ENCODE results near the gene ZNF407.

The ZNF407 gene

GRCh38 chr18:74567822-74568221 lies 29.8 kb upstream of the ZNF407 start:
- Histone ChIP-seq H3K27me3 (no peaks in the 10 kb centered on the region), H3K4me3 (ENCODE audit: low read depth, low read length) (no peak overlapping the region), H3K9me3 (no peaks in the 10 kb centered on the region), H3K36me3 (no peaks in the 10 kb centered on the region), H3K4me1 (no peaks in the 10 kb centered on the region)
- TF ChIP-seq CTCF (IDR thresholded peaks at IDR 0.05; ENCODE audit: low read depth, low read length) = no peak
- DNase-seq = no peak

DNA sequence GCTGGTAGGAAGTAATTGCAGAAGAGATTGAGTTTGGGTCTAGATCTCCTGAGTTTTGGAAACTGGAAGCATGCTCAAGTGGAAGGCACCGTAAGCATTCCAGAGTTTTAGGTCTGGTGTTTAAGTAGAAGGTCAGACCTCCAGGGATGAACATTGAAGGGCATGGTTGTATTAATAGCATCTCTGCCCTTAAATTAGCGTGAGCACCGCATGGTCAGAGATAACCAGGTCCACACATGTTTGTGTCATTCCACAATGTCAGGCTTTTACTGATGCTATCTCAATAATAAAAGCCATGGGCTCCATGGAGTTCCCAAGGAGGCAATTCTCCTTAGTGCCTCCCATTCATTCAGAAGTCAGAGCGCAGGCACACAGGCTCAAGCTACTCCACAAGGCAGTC lies 28.3 kb upstream of the ZNF407 start:
- DNase-seq = no peak
- no peaks in the 10 kb centered on the region for H3K4me1 ChIP-seq
- no peaks in the 10 kb centered on the region for H3K36me3 ChIP-seq
- no peaks in the 10 kb centered on the region for H3K9me3 ChIP-seq
- H3K4me3 ChIP-seq (ENCODE audit: low read depth, low read length) = no peak overlapping the region
- no peaks in the 10 kb centered on the region for H3K27me3 ChIP-seq
- no peak for TF ChIP-seq CTCF (IDR thresholded peaks at IDR 0.05; ENCODE audit: low read depth, low read length)

DNA sequence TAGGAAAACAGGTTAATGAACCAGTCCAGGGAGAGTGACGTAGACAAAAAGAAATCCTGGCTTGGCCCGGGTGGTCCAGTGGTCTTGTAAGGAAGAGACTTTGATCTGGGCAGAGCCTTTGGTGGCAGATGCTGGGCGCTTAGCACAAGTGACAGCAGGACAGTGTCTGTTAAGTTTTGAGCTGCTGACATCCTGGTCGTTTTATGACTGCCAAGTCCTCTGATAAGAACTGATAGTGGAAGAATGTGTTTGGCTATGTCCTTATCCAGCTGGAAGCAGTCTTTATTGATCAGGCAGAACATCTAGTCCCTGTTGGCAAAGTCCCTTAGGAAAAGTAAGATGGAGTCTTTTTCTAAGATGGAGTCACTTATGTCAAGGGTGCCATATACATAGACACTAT lies 27.4 kb upstream of the ZNF407 start:
- Histone ChIP-seq H3K4me3 (ENCODE audit: low read depth, low read length) (no peak overlapping the region), H3K4me1 (no peaks in the 10 kb centered on the region), H3K36me3 (no peaks in the 10 kb centered on the region), H3K27me3 (no peaks in the 10 kb centered on the region), H3K9me3 (no peaks in the 10 kb centered on the region)
- no peak for DNase-seq
- no peak for TF ChIP-seq CTCF (IDR thresholded peaks at IDR 0.05; ENCODE audit: low read depth, low read length)

GRCh38 chr18:74571895-74572680 lies 25.6 kb upstream of the ZNF407 start:
- DNase-seq = no peak
- Histone ChIP-seq H3K36me3 (no peaks in the 10 kb centered on the region), H3K27me3 (no peaks in the 10 kb centered on the region), H3K9me3 (no peaks in the 10 kb centered on the region), H3K4me1 (no peaks in the 10 kb centered on the region), H3K4me3 (ENCODE audit: low read depth, low read length) (no peak overlapping the region)
- no peak for TF ChIP-seq CTCF (IDR thresholded peaks at IDR 0.05; ENCODE audit: low read depth, low read length)

DNA sequence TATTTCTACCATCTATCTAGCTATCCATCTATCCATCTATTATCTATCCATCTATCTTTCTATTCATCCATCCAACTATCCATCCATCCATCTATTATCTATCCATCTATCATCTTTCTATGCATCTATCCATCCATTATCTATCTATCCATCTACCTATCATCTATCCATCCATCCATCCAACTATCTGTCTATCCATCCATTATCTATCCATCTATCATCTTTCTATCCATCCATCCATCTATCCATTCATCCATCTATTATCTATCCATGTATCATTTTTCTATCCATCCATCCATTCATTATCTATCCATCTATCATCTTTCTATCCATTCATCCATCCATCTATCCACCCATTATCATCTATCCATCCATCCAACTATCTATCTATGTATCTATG lies 24.6 kb upstream of the ZNF407 start:
- H3K4me3 ChIP-seq (ENCODE audit: low read depth, low read length) = no peak overlapping the region
- H3K9me3 ChIP-seq = no peaks in the 10 kb centered on the region
- TF ChIP-seq CTCF (IDR thresholded peaks at IDR 0.05; ENCODE audit: low read depth, low read length) = no peak
- H3K4me1 ChIP-seq = no peaks in the 10 kb centered on the region
- H3K27me3 ChIP-seq = no peaks in the 10 kb centered on the region
- no peak for DNase-seq
- H3K36me3 ChIP-seq = no peaks in the 10 kb centered on the region

DNA sequence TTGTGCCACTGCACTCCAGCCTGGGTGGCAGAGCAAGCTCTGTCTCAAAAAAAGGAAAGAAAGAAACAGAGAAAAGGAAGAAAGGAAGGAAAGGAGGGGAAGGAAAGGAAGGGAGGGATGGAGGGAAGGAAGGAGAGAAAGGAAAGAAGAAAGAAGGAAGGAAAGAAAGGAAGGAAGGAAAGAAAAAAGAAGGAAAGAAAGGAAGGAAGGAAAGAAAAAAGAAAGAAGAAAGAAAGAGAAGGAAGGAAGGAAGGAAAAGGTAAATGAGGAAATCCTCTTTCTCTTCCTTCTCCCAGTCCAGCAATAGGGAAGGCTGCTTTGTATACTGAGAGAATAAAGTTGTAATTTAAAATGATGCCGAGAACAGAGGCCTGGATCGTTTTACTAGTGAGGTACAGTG lies 22.8 kb upstream of the ZNF407 start:
- no peaks in the 10 kb centered on the region for H3K27me3 ChIP-seq

More for the DNA sequence above, 22.8 kb upstream of the ZNF407 start:
- DNase-seq = no peak
- H3K4me1 ChIP-seq = no peaks in the 10 kb centered on the region
- no peaks in the 10 kb centered on the region for H3K9me3 ChIP-seq
- H3K4me3 ChIP-seq (ENCODE audit: low read depth, low read length) = no peak overlapping the region
- H3K36me3 ChIP-seq = no peaks in the 10 kb centered on the region
- no peak for TF ChIP-seq CTCF (IDR thresholded peaks at IDR 0.05; ENCODE audit: low read depth, low read length)

Data from BE2C (cell line).